DND-41 (cell line): ENCODE data around the gene PDPN.

Experiments used
- CTCF ChIP-seq: IDR thresholded peaks from 2 replicates; pipeline ENCODE4 v1.5.1; 2012; ENCODE audit warnings: borderline replicate concordance, low read length, moderate library complexity, mild to moderate bottlenecking; ENCODE audit not compliant: poor library complexity, severe bottlenecking; ENCODE audit errors: extremely low read depth
- EZH2 ChIP-seq: IDR thresholded peaks from 3 replicates; pipeline ENCODE4 v1.6.1; 2012; ENCODE audit warnings: borderline replicate concordance, low read depth, mild to moderate bottlenecking, moderate library complexity, low read length, inconsistent platforms; ENCODE audit not compliant: severe bottlenecking

DNA sequence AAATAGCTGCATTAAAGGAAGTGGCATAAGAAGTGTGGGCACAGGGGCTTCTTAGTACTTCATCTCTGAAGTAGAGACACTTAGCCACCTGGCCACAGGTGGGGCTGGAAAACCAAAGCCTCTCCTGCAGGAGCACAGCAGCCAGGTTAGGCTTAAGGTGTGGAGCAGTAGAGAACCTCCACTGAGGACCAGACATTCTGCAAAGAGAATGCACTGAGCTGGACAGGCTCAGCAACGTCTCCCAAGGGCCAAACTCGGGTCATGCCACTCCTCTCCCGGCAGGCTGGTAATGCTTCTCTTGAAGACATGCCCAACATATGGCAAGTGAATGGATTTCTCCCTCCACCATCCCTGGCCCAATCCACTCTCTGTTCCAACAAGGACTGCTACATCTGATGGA, 36.8 kb upstream of the PDPN start:
- TF ChIP-seq CTCF (no peak), EZH2 (no peak)
